Measurements from ENCODE around the gene GUCY1A2. TPM values are rescaled to one million over a fixed set of nuclear protein-coding genes. Genes with fewer than 3 reads are reported as not detected.

The GUCY1A2 gene
- total RNA-seq, 2 donors from 2014 or later, result 4.4 to 6.3 TPM

GRCh38 chr11:106998916-106999188 lies 19.4 kb downstream of the GUCY1A2 start:
- H3K36me3 ChIP-seq (replicated peaks in 1 of 2; ENCODE audit: insufficient read depth in 1 of 2, low read depth in 2 of 2), result no peaks in the 10 kb centered on the region
- H3K4me3 ChIP-seq, result no peak overlapping the region
- TF ChIP-seq CTCF (IDR thresholded peaks at IDR 0.05) (no peak), POLR2A (IDR thresholded peaks at IDR 0.05) (no peak)
- no peaks in the 10 kb centered on the region for H3K9me3 ChIP-seq
- H3K4me1 ChIP-seq, result no peaks in the 10 kb centered on the region
- ATAC-seq, result no peak
- H3K27me3 ChIP-seq, result no peaks in the 10 kb centered on the region
- DNase-seq, result no peak
- no peak overlapping the region for H3K27ac ChIP-seq
- 57 to 68% methylated on average over 4 of the region's 4 CpGs for WGBS, 2 donors
- intact Hi-C loops (cut with DNase I), result no loop called here

- no peak for ATAC-seq
- 53 to 54% methylated on average over 4 of the region's 4 CpGs for WGBS, 2 donors
- intact Hi-C loops (cut with DNase I), result no loop called here
- no peaks in the 10 kb centered on the region for H3K9me3 ChIP-seq
- no peak for TF ChIP-seq CTCF (IDR thresholded peaks at IDR 0.05)
- no peak for TF ChIP-seq POLR2A (IDR thresholded peaks at IDR 0.05)
- H3K27ac ChIP-seq, result no peak overlapping the region
- H3K4me3 ChIP-seq, result no peak overlapping the region
- H3K4me1 ChIP-seq, result no peaks in the 10 kb centered on the region
- no peaks in the 10 kb centered on the region for H3K27me3 ChIP-seq
- no peaks in the 10 kb centered on the region for H3K36me3 ChIP-seq (replicated peaks in 1 of 2; ENCODE audit: insufficient read depth in 1 of 2, low read depth in 2 of 2)
- DNase-seq, result no peak
Measured at GRCh38 chr11:106998116-106998915, 20.0 kb downstream of the GUCY1A2 start.

- Histone ChIP-seq H3K9me3 (no peaks in the 10 kb centered on the region), H3K36me3 (replicated peaks in 1 of 2; ENCODE audit: insufficient read depth in 1 of 2, low read depth in 2 of 2) (no peaks in the 10 kb centered on the region), H3K4me3 (no peak overlapping the region), H3K27ac (no peak overlapping the region), H3K4me1 (no peaks in the 10 kb centered on the region), H3K27me3 (no peaks in the 10 kb centered on the region)
- DNase-seq (no peak), ATAC-seq (no peak)
- no peak for TF ChIP-seq POLR2A (IDR thresholded peaks at IDR 0.05)
- TF ChIP-seq CTCF (IDR thresholded peaks at IDR 0.05), result no peak
- intact Hi-C loops (cut with DNase I), result no loop called here
- 82% methylated on average over 3 of the region's 3 CpGs for WGBS, 2 donors
Measured at GRCh38 chr11:106997227-106997626, 21.0 kb downstream of the GUCY1A2 start.

GRCh38 chr11:106996691-106997090 lies 21.6 kb downstream of the GUCY1A2 start:
- H3K27ac ChIP-seq, result no peak overlapping the region
- 52 to 58% methylated on average over 3 of the region's 3 CpGs for WGBS, 2 donors
- ATAC-seq (no peak), DNase-seq (no peak)
- no peak for TF ChIP-seq CTCF (IDR thresholded peaks at IDR 0.05)
- TF ChIP-seq POLR2A (IDR thresholded peaks at IDR 0.05), result no peak
- intact Hi-C loops (cut with DNase I), result no loop called here
- H3K9me3 ChIP-seq, result no peaks in the 10 kb centered on the region
- no peaks in the 10 kb centered on the region for H3K27me3 ChIP-seq
- H3K4me3 ChIP-seq, result no peak overlapping the region
- no peaks in the 10 kb centered on the region for H3K36me3 ChIP-seq (replicated peaks in 1 of 2; ENCODE audit: insufficient read depth in 1 of 2, low read depth in 2 of 2)
- H3K4me1 ChIP-seq, result no peaks in the 10 kb centered on the region

- TF ChIP-seq POLR2A (IDR thresholded peaks at IDR 0.05), result no peak
- TF ChIP-seq CTCF (IDR thresholded peaks at IDR 0.05), result no peak
- Histone ChIP-seq H3K27ac (peak overlapping the region in 1 of 4 donors; percentile 8), H3K4me3 (no peak overlapping the region), H3K27me3 (no peaks in the 10 kb centered on the region), H3K9me3 (no peaks in the 10 kb centered on the region), H3K36me3 (replicated peaks in 1 of 2; ENCODE audit: insufficient read depth in 1 of 2, low read depth in 2 of 2) (no peaks in the 10 kb centered on the region), H3K4me1 (peaks cover 14% of the 10 kb centered on the region)
- peak in 2 of 4 donors; percentile 6 to 13 for DNase-seq
- intact Hi-C loops (cut with DNase I), result no loop called here
- no peak for ATAC-seq
- 82 to 90% methylated on average over 10 of the region's 10 CpGs for WGBS, 2 donors
Measured at GRCh38 chr11:106990331-106990730, 27.9 kb downstream of the GUCY1A2 start.

All from body of pancreas (tissue), 4 donors.